Panc1 (cell line): ENCODE data around the gene CTNND2. TPM values are rescaled to one million over a fixed set of nuclear protein-coding genes. Genes with fewer than 3 reads are reported as not detected.

Experiments
- ATAC-seq: fragments of 200-7000 bp; cut with Tn5 transposase; 2 replicates; pipeline ENCODE4 v1.9.1; 2020; ENCODE audit warnings: mild to moderate bottlenecking, moderate library complexity
- BruUV-seq: library from RNA; stranded (reverse); fragments of 400-500 nt; replicated peaks from 2 replicates; lab custom pipeline; 2021; lab: Mats Ljungman, UMichigan
- CTCF ChIA-PET: fragments of 300-600 bp; sonication (Branson Sonifier 250); formaldehyde crosslinking; loops from one replicate; lab custom pipeline; 2022; ENCODE audit warnings: antibody characterized with exemption; lab: Charles Lee
- POLR2A ChIA-PET: fragments of 300-600 bp; sonication (Branson Sonifier 250); formaldehyde crosslinking; loops from one replicate; lab custom pipeline; 2022; ENCODE audit warnings: antibody characterized with exemption; lab: Charles Lee
- DNase-seq: peaks from one replicate; pipeline ENCODE4 v3.0.0-alpha.2; 2010; ENCODE audit warnings: low read depth, low spot score
- H3K27ac ChIP-seq: 2 replicates; pipeline ENCODE4 v1.5.1; 2011; ENCODE audit warnings: mild to moderate bottlenecking, low read length, inconsistent platforms
- H3K27me3 ChIP-seq: fragments of 200-500 bp; sonication (Bioruptor generic); 2 replicates; pipeline ENCODE4 v1.6.0; 2014; ENCODE audit warnings: low read length, inconsistent platforms; ENCODE audit not compliant: control insufficient read depth, insufficient read depth
- H3K36me3 ChIP-seq: fragments of 200-500 bp; sonication (Bioruptor generic); 2 replicates; pipeline ENCODE4 v1.5.1; 2014; ENCODE audit warnings: inconsistent platforms, mild to moderate bottlenecking, low read length, moderate library complexity; ENCODE audit not compliant: control insufficient read depth, insufficient read depth
- H3K4me1 ChIP-seq: 2 replicates; pipeline ENCODE4 v1.5.1; 2011; ENCODE audit warnings: inconsistent platforms, mild to moderate bottlenecking, low read length, moderate library complexity; ENCODE audit not compliant: control insufficient read depth, insufficient read depth
- H3K4me3 ChIP-seq, 2 experiments: 2 replicates each; pipeline ENCODE4 v1.5.1; 2011 to 2012; ENCODE audit warnings: low read depth in 2 of 2, low read length in 2 of 2, mild to moderate bottlenecking in 2 of 2, inconsistent platforms in 1 of 2, moderate library complexity in 1 of 2
- H3K9me3 ChIP-seq: fragments of 200-500 bp; sonication (Bioruptor generic); 2 replicates; pipeline ENCODE4 v1.5.1; 2014; ENCODE audit warnings: low read depth, mild to moderate bottlenecking, inconsistent platforms, low read length, moderate library complexity; ENCODE audit not compliant: control insufficient read depth, insufficient read depth
- CTCF ChIP-seq: fragments of 450-650 bp; IDR thresholded peaks from 2 replicates; pipeline ENCODE4 v1.5.1; 2017; ENCODE audit warnings: mild to moderate bottlenecking
- POLR2AphosphoS5 ChIP-seq: IDR thresholded peaks from 2 replicates; pipeline ENCODE4 v1.6.1; 2012; ENCODE audit warnings: mild to moderate bottlenecking, low read depth, low read length, moderate library complexity
- SIN3A ChIP-seq: IDR thresholded peaks from 2 replicates; pipeline ENCODE4 v1.6.1; 2012; ENCODE audit warnings: low read depth, mild to moderate bottlenecking, low read length, moderate library complexity, borderline replicate concordance; ENCODE audit not compliant: insufficient read depth
- TCF7L2 ChIP-seq: IDR thresholded peaks from 2 replicates; pipeline ENCODE4 v1.6.1; 2011; ENCODE audit warnings: mild to moderate bottlenecking, low read depth, low read length, inconsistent platforms
- in situ Hi-C: cut with HindIII; loops from 2 replicates; pipeline ENCODE4 v1.10.0; 2016; ENCODE audit warnings: low sequenced_read_pairs, low pct_unique_long_range_greater_than_20kb
- intact Hi-C: fragments of 100-400 bp; cut with micrococcal nuclease; formaldehyde crosslinking; loops from one replicate; pipeline ENCODE4 v1.10.0; 2022; ENCODE audit not compliant: unreplicated experiment
- total RNA-seq: library from RNA; stranded (reverse); gene quantifications from one replicate; pipeline ENCODE4 v1.2.1, GENCODE V29; 2021; ENCODE audit not compliant: unreplicated experiment
- TF ChIP-seq, protein P1 (sequence below), 2 experiments: IDR thresholded peaks; 2 replicates each; pipeline ENCODE4 v1.6.1; 2011 to 2012; ENCODE audit warnings: low read depth in 2 of 2, control low read depth in 1 of 2, low read length in 1 of 2, mild to moderate bottlenecking in 1 of 2, moderate library complexity in 1 of 2; ENCODE audit not compliant: insufficient read depth in 1 of 2

CTNND2 gene
- total RNA-seq, 1 experiment from 2014 or later, result 1.0 TPM

- in situ Hi-C loops (no loop called here), intact Hi-C loops (no loop called here)
- ATAC-seq (peak; percentile 84), DNase-seq (peak; percentile 13)
- peaks cover 18% of the 10 kb centered on the region for H3K27me3 ChIP-seq
- no peak overlapping the region for H3K27ac ChIP-seq
- H3K4me3 ChIP-seq, result no peak overlapping the region
- H3K9me3 ChIP-seq, result no peaks in the 10 kb centered on the region
- H3K4me1 ChIP-seq, result no peaks in the 10 kb centered on the region
- ChIA-PET CTCF (interaction anchor here (0.9 to 1.0 kb wide), 2 partner anchors 263 to 311 kb away, joined by 3 to 4 read pairs; no protein-coding TSS in a partner anchor), POLR2A (no interaction called here)
- TF ChIP-seq POLR2AphosphoS5 (no peak), CTCF (peak; percentile 93)
- TF ChIP-seq, protein P1, sequence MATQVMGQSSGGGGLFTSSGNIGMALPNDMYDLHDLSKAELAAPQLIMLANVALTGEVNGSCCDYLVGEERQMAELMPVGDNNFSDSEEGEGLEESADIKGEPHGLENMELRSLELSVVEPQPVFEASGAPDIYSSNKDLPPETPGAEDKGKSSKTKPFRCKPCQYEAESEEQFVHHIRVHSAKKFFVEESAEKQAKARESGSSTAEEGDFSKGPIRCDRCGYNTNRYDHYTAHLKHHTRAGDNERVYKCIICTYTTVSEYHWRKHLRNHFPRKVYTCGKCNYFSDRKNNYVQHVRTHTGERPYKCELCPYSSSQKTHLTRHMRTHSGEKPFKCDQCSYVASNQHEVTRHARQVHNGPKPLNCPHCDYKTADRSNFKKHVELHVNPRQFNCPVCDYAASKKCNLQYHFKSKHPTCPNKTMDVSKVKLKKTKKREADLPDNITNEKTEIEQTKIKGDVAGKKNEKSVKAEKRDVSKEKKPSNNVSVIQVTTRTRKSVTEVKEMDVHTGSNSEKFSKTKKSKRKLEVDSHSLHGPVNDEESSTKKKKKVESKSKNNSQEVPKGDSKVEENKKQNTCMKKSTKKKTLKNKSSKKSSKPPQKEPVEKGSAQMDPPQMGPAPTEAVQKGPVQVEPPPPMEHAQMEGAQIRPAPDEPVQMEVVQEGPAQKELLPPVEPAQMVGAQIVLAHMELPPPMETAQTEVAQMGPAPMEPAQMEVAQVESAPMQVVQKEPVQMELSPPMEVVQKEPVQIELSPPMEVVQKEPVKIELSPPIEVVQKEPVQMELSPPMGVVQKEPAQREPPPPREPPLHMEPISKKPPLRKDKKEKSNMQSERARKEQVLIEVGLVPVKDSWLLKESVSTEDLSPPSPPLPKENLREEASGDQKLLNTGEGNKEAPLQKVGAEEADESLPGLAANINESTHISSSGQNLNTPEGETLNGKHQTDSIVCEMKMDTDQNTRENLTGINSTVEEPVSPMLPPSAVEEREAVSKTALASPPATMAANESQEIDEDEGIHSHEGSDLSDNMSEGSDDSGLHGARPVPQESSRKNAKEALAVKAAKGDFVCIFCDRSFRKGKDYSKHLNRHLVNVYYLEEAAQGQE (IDR thresholded peaks at IDR 0.05; ENCODE audit: insufficient read depth in 1 of 2, low read depth in 2 of 2, low read length in 1 of 2), result no peak
- H3K36me3 ChIP-seq, result no peaks in the 10 kb centered on the region
- no TSS peak for BruUV-seq
Measured at GRCh38 chr5:10987925-10988504, 916.2 kb downstream of the CTNND2 start.

DNA sequence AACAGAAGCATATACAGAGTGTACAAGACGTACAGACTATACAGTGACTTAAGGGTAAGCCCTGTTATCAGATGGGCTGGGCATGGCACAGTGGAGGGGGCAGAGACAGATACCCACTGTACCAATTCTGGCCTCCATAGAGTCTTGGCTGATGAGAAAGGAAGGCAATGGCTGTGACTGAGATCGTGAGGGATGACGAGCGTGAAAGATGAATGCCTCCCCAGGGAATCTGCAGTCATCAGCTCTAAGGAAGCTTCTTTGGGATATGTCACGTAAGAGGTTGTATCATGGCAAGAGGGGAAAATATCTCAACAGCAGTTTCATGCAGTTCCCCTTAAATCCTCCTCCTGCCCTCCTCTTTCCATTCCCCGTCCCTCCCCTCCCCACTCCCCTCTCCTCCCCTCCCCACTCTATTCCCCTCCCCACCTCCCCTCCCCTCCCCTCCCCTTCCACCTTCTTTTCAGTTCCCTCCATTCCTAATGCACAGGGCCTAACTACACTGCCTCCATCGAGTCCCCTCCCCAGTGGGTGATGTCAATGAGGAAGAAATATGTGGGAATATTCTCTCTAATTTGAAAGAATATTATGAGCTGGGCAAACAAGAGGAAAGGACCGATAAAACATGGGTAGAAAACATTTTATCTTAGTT, 916.8 kb downstream of the CTNND2 start:
- no peaks in the 10 kb centered on the region for H3K36me3 ChIP-seq
- ATAC-seq (no peak), DNase-seq (no peak)
- in situ Hi-C loops (no loop called here), intact Hi-C loops (no loop called here)
- TF ChIP-seq, protein P1 (IDR thresholded peaks at IDR 0.05; ENCODE audit: insufficient read depth in 1 of 2, low read depth in 2 of 2, low read length in 1 of 2), result no peak
- no peak for TF ChIP-seq TCF7L2
- TF ChIP-seq SIN3A, result no peak
- TF ChIP-seq POLR2AphosphoS5, result no peak
- no peak overlapping the region for H3K4me3 ChIP-seq
- POLR2A ChIA-PET, result no interaction called here
- H3K27me3 ChIP-seq, result peaks cover 18% of the 10 kb centered on the region
- H3K9me3 ChIP-seq, result no peaks in the 10 kb centered on the region
- no TSS peak for BruUV-seq
- H3K27ac ChIP-seq, result no peak overlapping the region
- H3K4me1 ChIP-seq, result no peaks in the 10 kb centered on the region
- CTCF ChIA-PET, result interaction anchor here (1.0 kb wide), 1 partner anchor 263 kb away, joined by 3 read pairs; no protein-coding TSS in a partner anchor
